ENCODE data around the gene COL25A1.

Gene COL25A1

DNA sequence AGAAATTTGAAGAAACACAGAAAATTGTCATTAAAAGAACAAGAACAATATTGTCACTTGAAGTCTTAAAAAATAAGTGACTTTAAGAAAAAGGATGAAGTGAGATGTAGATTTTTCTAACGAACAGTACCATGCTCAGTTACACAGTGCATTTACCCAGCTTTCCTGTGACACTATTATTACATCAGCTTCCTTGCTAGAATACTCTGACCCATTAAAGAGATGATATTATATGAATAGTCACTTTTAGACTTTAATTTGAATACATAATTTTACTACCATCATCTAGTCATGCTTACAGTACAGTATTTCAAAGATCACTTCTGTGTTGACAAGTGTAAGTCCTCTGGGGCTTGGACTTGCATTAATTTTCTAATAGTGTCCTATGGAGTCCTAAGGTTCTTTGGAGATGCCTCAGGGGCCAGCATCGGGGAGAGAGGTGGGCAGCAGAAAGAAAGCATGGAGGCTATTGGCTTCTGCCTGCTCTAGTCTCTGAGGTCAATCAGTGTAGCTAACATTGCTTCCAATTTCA lies 10.7 kb downstream of the COL25A1 start:
- H3K27ac ChIP-seq (ENCODE audit: low read depth, low read length): no peak overlapping the region
- H3K79me2 ChIP-seq (ENCODE audit: control insufficient read depth, insufficient read depth, low read length, unreplicated experiment): no peaks in the 10 kb centered on the region
- H3K27me3 ChIP-seq (ENCODE audit: insufficient read depth, low read length): peaks cover 5% of the 10 kb centered on the region; the same call in 1 of the 2 replicates
- H2AFZ ChIP-seq (ENCODE audit: low read length, unreplicated experiment): no peak overlapping the region
- no peaks in the 10 kb centered on the region for H3K4me1 ChIP-seq (ENCODE audit: control insufficient read depth, insufficient read depth, low read length, unreplicated experiment)
- no peak overlapping the region for H3K4me3 ChIP-seq (ENCODE audit: low read depth, low read length)
- H3K36me3 ChIP-seq (ENCODE audit: insufficient read depth, low read length): no peaks in the 10 kb centered on the region

DNA sequence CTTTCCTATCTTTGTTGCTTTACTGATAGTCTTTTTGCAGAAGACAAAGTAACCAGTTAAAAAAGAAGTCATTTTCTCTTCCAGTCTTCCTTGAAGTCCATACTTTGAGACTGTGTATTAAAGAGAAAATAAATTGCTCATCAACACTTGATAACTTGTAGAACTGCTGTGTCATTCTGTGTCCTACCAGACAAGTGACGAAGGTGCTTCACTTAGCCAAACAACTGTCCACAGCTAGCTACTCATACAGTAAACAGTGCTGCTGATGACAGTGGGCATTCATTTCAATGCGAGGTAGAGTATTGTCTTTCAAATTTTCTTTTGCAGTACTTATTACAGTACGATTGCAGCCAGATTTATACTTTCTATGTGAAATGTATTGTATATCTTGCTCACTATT lies 11.5 kb downstream of the COL25A1 start:
- H3K79me2 ChIP-seq (ENCODE audit: control insufficient read depth, insufficient read depth, low read length, unreplicated experiment): no peaks in the 10 kb centered on the region
- peaks cover 5% of the 10 kb centered on the region; the same call in 1 of the 2 replicates for H3K27me3 ChIP-seq (ENCODE audit: insufficient read depth, low read length)
- H3K27ac ChIP-seq (ENCODE audit: low read depth, low read length): no peak overlapping the region
- no peak overlapping the region for H2AFZ ChIP-seq (ENCODE audit: low read length, unreplicated experiment)
- H3K36me3 ChIP-seq (ENCODE audit: insufficient read depth, low read length): no peaks in the 10 kb centered on the region
- no peaks in the 10 kb centered on the region for H3K4me1 ChIP-seq (ENCODE audit: control insufficient read depth, insufficient read depth, low read length, unreplicated experiment)
- H3K4me3 ChIP-seq (ENCODE audit: low read depth, low read length): no peak overlapping the region

DNA sequence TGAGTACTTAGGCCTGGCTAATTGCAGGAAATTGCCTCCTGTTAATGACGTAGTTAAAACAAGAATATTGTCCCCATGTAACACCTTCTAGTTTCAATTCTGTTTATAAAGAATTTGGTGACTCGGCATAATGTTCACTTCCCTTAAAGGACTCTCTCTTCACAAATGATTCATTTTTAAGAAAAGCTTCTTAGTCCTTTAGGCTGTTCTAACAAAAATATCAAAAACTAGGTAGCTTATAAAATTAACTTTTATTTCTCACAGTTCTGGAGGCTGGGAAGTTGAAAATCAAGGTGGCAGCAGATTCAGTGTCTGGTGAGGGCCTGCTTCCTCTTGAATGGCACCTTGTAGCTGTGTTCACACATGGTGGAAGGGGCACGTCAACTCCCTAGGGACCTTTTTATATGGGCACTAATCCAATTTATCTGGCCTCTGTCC lies 23.8 kb downstream of the COL25A1 start:
- Histone ChIP-seq H3K4me1 (ENCODE audit: control insufficient read depth, insufficient read depth, low read length, unreplicated experiment) (no peaks in the 10 kb centered on the region), H2AFZ (ENCODE audit: low read length, unreplicated experiment) (no peak overlapping the region), H3K27ac (ENCODE audit: low read depth, low read length) (no peak overlapping the region), H3K36me3 (ENCODE audit: insufficient read depth, low read length) (no peaks in the 10 kb centered on the region), H3K27me3 (ENCODE audit: insufficient read depth, low read length) (no peaks in the 10 kb centered on the region), H3K79me2 (ENCODE audit: control insufficient read depth, insufficient read depth, low read length, unreplicated experiment) (no peaks in the 10 kb centered on the region), H3K4me3 (ENCODE audit: low read depth, low read length) (no peak overlapping the region)

DNA sequence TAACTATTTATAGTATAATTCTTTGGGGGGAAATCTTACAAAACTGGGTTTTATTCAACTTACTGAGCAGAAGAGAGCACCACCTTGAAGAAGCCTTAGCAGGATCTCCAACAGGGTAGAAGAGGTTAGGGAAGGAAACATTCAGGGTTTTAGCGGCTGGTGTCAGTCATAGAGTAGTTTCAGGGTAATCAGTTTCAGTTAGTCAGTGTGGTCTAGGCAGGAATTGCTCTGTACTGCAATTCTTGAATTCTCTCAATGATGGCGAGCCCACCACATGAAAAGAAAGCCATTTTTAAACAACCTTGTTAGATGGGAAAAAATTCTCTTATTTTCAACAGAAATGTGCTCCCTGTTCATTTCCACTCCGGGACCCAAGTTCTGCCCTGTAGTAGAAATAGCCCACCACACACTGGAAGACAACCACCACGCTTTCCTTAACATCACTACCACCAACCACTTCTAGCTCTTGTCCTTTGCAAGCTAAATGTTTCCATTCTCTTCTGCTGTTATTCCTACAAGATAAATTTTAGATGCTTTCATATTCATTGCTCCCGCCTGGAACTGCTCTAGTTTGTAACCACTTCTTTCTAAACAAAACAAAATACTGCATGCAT lies 25.9 kb downstream of the COL25A1 start:
- Histone ChIP-seq H3K79me2 (ENCODE audit: control insufficient read depth, insufficient read depth, low read length, unreplicated experiment) (no peaks in the 10 kb centered on the region), H3K4me1 (ENCODE audit: control insufficient read depth, insufficient read depth, low read length, unreplicated experiment) (no peaks in the 10 kb centered on the region), H3K27me3 (ENCODE audit: insufficient read depth, low read length) (no peaks in the 10 kb centered on the region), H2AFZ (ENCODE audit: low read length, unreplicated experiment) (no peak overlapping the region), H3K4me3 (ENCODE audit: low read depth, low read length) (no peak overlapping the region), H3K27ac (ENCODE audit: low read depth, low read length) (no peak overlapping the region), H3K36me3 (ENCODE audit: insufficient read depth, low read length) (no peaks in the 10 kb centered on the region)

DNA sequence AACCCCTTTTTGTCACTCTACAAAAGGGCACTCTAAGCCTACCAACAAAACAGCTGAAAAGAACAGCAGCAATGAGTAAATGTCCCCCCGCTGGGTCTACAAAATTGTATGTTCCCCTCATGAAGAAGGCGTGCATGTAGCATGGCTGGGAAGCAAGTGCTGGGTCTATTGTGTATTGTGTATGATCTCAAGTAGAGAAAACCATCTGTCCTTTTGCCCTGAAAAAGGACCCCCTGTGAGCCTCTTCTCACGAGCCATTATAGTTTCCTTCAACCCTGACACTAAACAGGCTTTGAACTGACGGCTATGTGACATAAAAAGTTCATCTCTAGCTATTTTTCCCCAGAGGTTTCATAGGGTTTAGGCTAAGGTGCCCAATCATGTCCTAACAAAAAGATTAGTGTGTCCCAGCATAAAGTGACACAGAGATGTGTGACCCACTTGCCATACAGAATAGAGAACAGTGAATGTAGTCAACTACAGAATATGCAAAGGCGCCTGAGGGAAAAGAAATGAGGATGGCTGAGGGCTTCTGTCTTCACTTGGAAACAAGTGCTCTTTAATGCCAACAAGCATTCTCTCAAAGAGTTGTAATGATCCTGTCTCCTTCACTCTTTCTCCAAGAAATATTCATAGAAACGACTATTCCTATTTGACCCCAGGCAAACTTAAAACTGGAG lies 27.3 kb downstream of the COL25A1 start:
- no peak overlapping the region for H3K27ac ChIP-seq (ENCODE audit: low read depth, low read length)
- H3K4me3 ChIP-seq (ENCODE audit: low read depth, low read length): no peak overlapping the region
- no peaks in the 10 kb centered on the region for H3K79me2 ChIP-seq (ENCODE audit: control insufficient read depth, insufficient read depth, low read length, unreplicated experiment)
- H3K4me1 ChIP-seq (ENCODE audit: control insufficient read depth, insufficient read depth, low read length, unreplicated experiment): no peaks in the 10 kb centered on the region
- H2AFZ ChIP-seq (ENCODE audit: low read length, unreplicated experiment): no peak overlapping the region
- no peaks in the 10 kb centered on the region for H3K36me3 ChIP-seq (ENCODE audit: insufficient read depth, low read length)
- no peaks in the 10 kb centered on the region for H3K27me3 ChIP-seq (ENCODE audit: insufficient read depth, low read length)

DNA sequence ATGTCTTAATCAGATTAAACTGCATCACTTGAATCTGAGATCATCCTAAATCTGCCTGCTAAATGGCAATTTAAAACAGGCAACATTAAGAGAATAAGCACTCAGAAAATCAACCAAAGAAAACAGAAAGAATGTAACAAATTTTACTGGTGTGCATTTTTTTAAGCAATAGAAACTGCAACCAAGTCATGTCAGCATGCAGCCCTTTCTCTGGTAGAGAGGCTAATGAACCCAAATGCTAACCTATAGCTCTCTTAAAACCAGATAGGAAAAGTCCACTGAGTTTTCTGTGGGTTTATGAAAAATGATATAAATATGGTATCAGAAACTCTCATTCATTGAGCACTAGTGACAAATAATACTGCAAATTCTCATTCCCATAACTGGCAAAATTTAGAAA lies 35.6 kb downstream of the COL25A1 start:
- Histone ChIP-seq H3K4me3 (ENCODE audit: low read depth, low read length) (no peak overlapping the region), H3K79me2 (ENCODE audit: control insufficient read depth, insufficient read depth, low read length, unreplicated experiment) (no peaks in the 10 kb centered on the region), H3K27me3 (ENCODE audit: insufficient read depth, low read length) (no peaks in the 10 kb centered on the region), H2AFZ (ENCODE audit: low read length, unreplicated experiment) (no peak overlapping the region), H3K4me1 (ENCODE audit: control insufficient read depth, insufficient read depth, low read length, unreplicated experiment) (no peaks in the 10 kb centered on the region), H3K36me3 (ENCODE audit: insufficient read depth, low read length) (no peaks in the 10 kb centered on the region), H3K27ac (ENCODE audit: low read depth, low read length) (no peak overlapping the region)

DNA sequence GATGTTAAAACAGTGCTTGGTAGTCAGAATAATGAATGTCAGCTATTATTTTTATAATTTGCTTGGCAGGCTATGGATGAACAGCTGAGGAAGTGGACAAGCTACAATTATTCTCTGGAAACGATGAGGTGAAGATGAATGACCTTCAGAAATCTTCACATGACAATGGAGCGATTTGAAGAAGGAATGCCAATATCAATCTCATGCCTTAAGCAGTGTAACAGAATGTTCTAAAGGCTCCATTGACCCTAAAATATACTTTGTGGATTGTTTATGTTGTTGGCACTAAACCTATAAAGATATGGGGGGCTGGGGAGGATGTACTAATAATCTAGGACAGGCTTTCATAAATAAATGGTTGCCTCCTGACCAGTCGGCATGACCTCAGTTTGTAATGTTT lies 36.2 kb downstream of the COL25A1 start:
- no peaks in the 10 kb centered on the region for H3K4me1 ChIP-seq (ENCODE audit: control insufficient read depth, insufficient read depth, low read length, unreplicated experiment)
- H3K27ac ChIP-seq (ENCODE audit: low read depth, low read length): no peak overlapping the region
- H3K4me3 ChIP-seq (ENCODE audit: low read depth, low read length): no peak overlapping the region
- H3K27me3 ChIP-seq (ENCODE audit: insufficient read depth, low read length): no peaks in the 10 kb centered on the region
- no peaks in the 10 kb centered on the region for H3K36me3 ChIP-seq (ENCODE audit: insufficient read depth, low read length)
- H3K79me2 ChIP-seq (ENCODE audit: control insufficient read depth, insufficient read depth, low read length, unreplicated experiment): no peaks in the 10 kb centered on the region
- no peak overlapping the region for H2AFZ ChIP-seq (ENCODE audit: low read length, unreplicated experiment)

DNA sequence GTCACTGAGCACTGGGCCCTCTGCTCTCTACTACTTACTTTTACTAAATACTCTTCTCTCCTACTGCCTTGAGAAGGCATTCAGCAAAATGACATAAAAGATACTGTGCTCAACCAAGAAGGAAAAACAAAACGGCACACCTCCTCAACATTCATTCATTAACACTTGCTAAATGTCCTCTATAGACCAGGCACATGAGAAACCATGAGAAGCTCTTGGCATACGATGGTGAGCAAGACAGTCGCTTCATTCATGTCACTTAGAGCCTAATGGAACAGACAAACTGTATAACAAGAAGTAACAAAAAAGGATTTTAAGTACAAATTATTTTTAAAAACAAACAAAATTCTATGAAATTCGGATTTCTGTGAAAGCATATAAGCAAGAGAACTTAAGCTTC lies 38.7 kb downstream of the COL25A1 start:
- no peaks in the 10 kb centered on the region for H3K79me2 ChIP-seq (ENCODE audit: control insufficient read depth, insufficient read depth, low read length, unreplicated experiment)
- H3K27me3 ChIP-seq (ENCODE audit: insufficient read depth, low read length): no peaks in the 10 kb centered on the region
- H3K27ac ChIP-seq (ENCODE audit: low read depth, low read length): no peak overlapping the region
- H3K4me1 ChIP-seq (ENCODE audit: control insufficient read depth, insufficient read depth, low read length, unreplicated experiment): no peaks in the 10 kb centered on the region
- H2AFZ ChIP-seq (ENCODE audit: low read length, unreplicated experiment): no peak overlapping the region
- no peak overlapping the region for H3K4me3 ChIP-seq (ENCODE audit: low read depth, low read length)
- no peaks in the 10 kb centered on the region for H3K36me3 ChIP-seq (ENCODE audit: insufficient read depth, low read length)

DNA sequence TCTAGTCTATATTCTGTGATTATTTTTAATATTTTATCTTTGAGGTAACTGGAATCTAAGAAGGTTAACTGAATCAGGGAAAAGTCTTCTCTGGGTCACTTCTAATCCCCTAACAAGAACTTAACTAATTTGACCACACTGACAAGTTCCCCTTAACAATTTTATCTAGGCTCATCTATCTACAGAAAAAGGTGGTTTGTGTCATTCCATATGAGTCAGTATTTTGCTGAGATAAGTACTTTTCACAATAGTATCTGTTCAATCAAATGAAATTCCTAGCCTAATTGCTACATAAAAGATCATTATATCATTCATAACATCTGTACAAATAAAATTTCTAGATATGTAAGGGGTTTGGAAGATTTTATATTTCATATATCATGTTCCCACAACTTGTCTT lies 45.6 kb downstream of the COL25A1 start:
- no peaks in the 10 kb centered on the region for H3K4me1 ChIP-seq (ENCODE audit: control insufficient read depth, insufficient read depth, low read length, unreplicated experiment)
- no peaks in the 10 kb centered on the region for H3K27me3 ChIP-seq (ENCODE audit: insufficient read depth, low read length)
- no peak overlapping the region for H3K4me3 ChIP-seq (ENCODE audit: low read depth, low read length)
- H2AFZ ChIP-seq (ENCODE audit: low read length, unreplicated experiment): no peak overlapping the region
- no peak overlapping the region for H3K27ac ChIP-seq (ENCODE audit: low read depth, low read length)
- no peaks in the 10 kb centered on the region for H3K36me3 ChIP-seq (ENCODE audit: insufficient read depth, low read length)
- no peaks in the 10 kb centered on the region for H3K79me2 ChIP-seq (ENCODE audit: control insufficient read depth, insufficient read depth, low read length, unreplicated experiment)

DNA sequence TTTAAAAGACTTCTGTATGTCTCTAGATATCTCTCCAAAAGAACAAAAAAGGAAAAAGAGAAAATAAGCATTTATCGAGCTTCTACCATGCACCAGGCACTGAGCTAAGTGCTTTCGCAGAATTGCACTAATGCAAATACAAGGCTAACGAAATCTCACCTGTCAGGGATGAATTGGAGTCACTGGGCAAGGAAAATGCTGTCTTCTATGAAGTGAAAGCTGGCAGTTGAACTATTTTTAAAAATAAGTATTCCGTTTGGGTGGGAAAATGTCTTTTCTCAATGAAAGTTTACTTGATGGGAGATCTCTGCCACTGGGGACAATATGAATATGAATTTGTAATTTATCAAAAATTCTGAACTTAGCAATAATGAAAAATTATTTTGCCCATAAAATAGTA lies 47.6 kb downstream of the COL25A1 start:
- H2AFZ ChIP-seq (ENCODE audit: low read length, unreplicated experiment): no peak overlapping the region

DNA sequence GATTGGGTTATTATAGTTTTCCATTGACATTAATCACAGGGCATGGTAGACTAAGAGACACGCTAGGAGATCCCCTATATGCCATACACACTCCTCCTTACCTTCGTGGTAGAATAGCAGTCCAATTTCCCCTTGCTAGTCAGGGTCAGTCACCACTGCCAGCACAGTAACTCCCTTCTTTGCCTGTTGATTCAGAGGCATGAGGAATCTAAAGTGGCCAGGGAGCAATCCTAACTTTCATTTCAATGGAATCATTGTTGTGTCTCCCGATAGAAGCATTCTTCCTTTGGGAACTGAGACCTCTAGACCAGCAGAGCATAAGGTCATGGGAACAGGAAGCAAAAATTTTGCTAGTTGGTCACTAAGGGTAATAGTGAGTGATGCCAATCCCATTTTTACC lies 51.1 kb downstream of the COL25A1 start:
- H3K4me3 ChIP-seq (ENCODE audit: low read depth, low read length): no peak overlapping the region
- H3K4me1 ChIP-seq (ENCODE audit: control insufficient read depth, insufficient read depth, low read length, unreplicated experiment): no peaks in the 10 kb centered on the region
- no peaks in the 10 kb centered on the region for H3K36me3 ChIP-seq (ENCODE audit: insufficient read depth, low read length)
- H3K27ac ChIP-seq (ENCODE audit: low read depth, low read length): no peak overlapping the region
- no peaks in the 10 kb centered on the region for H3K79me2 ChIP-seq (ENCODE audit: control insufficient read depth, insufficient read depth, low read length, unreplicated experiment)
- H3K27me3 ChIP-seq (ENCODE audit: insufficient read depth, low read length): no peaks in the 10 kb centered on the region
- no peak overlapping the region for H2AFZ ChIP-seq (ENCODE audit: low read length, unreplicated experiment)

More for the DNA sequence above, 47.6 kb downstream of the COL25A1 start:
- no peaks in the 10 kb centered on the region for H3K79me2 ChIP-seq (ENCODE audit: control insufficient read depth, insufficient read depth, low read length, unreplicated experiment)
- H3K27me3 ChIP-seq (ENCODE audit: insufficient read depth, low read length): no peaks in the 10 kb centered on the region
- H3K4me3 ChIP-seq (ENCODE audit: low read depth, low read length): no peak overlapping the region
- H3K27ac ChIP-seq (ENCODE audit: low read depth, low read length): no peak overlapping the region
- no peaks in the 10 kb centered on the region for H3K36me3 ChIP-seq (ENCODE audit: insufficient read depth, low read length)
- no peaks in the 10 kb centered on the region for H3K4me1 ChIP-seq (ENCODE audit: control insufficient read depth, insufficient read depth, low read length, unreplicated experiment)
